GOT3 (cell line): ENCODE data around the gene P4HA1.
"Not testable (repeated sequence)": the region's sequence is repeated elsewhere in the genome, so short reads cannot be mapped to it uniquely, and the experiment has no call there.

Experiments used
- DNase-seq: peaks from one replicate; lab custom pipeline; 2025; ENCODE audit warnings: mixed read lengths; lab: John Stamatoyannopoulos, UW

Gene P4HA1

GRCh38 chr10:73096449-73097304 lies at the start of gene P4HA1:
P4HA1 (minus strand) TSS chr10:73096866; CDS start chr10:73074883, 21,983 bp downstream.
- DNase-seq: peak; percentile 92

- no peak for DNase-seq
Measured at GRCh38 chr10:73141603-73142002, 44.9 kb upstream of the P4HA1 start.

- DNase-seq: no peak
Measured at GRCh38 chr10:73139251-73139650, 42.6 kb upstream of the P4HA1 start.

- DNase-seq: no peak
Measured at GRCh38 chr10:73136627-73137026, 40.0 kb upstream of the P4HA1 start.

- DNase-seq: no peak
Measured at GRCh38 chr10:73134727-73135126, 38.1 kb upstream of the P4HA1 start.

GRCh38 chr10:73131913-73132686 lies 35.4 kb upstream of the P4HA1 start:
- DNase-seq: no peak

- no peak for DNase-seq
Measured at GRCh38 chr10:73131301-73131700, 34.6 kb upstream of the P4HA1 start.

GRCh38 chr10:73126343-73126742 lies 29.7 kb upstream of the P4HA1 start:
- no peak for DNase-seq

- DNase-seq: no peak
Measured at GRCh38 chr10:73119952-73120351, 23.3 kb upstream of the P4HA1 start.

GRCh38 chr10:73119457-73119856 lies 22.8 kb upstream of the P4HA1 start:
- no peak for DNase-seq

- no peak for DNase-seq
Measured at GRCh38 chr10:73117976-73118743, 21.5 kb upstream of the P4HA1 start.

- DNase-seq: no peak
Measured at GRCh38 chr10:73116017-73116416, 19.4 kb upstream of the P4HA1 start.

- no peak for DNase-seq
Measured at GRCh38 chr10:73113551-73113950, 16.9 kb upstream of the P4HA1 start.

GRCh38 chr10:73112032-73112431 lies 15.4 kb upstream of the P4HA1 start:
- DNase-seq: not testable (repeated sequence)

- DNase-seq: no peak
Measured at GRCh38 chr10:73110345-73110849, 13.7 kb upstream of the P4HA1 start, which contains the start of gene NUDT13. NUDT13 (plus strand) TSS chr10:73110455; CDS start chr10:73114366, 3,911 bp downstream.

GRCh38 chr10:73109248-73109652 lies 12.6 kb upstream of the P4HA1 start:
- DNase-seq: not testable (repeated sequence)

GRCh38 chr10:73106301-73106700 lies 9.6 kb upstream of the P4HA1 start:
- no peak for DNase-seq

GRCh38 chr10:73099141-73099540 lies 2.5 kb upstream of the P4HA1 start:
- DNase-seq: no peak

GRCh38 chr10:73097305-73097670 lies 622 bp upstream of the P4HA1 start:
- no peak for DNase-seq

GRCh38 chr10:73096041-73096448 lies 621 bp downstream of the P4HA1 start:
- peak; percentile 22 for DNase-seq

- DNase-seq: no peak
Measured at GRCh38 chr10:73095481-73096021, 1.1 kb downstream of the P4HA1 start.
